T1000 (cell line): Measurements from ENCODE around the gene ESPN.

Experiments
- DNase-seq: peaks from one replicate; lab custom pipeline; 2025; ENCODE audit warnings: mixed read lengths; lab: John Stamatoyannopoulos, UW

ESPN gene

GRCh38 chr1:6497215-6497866 lies 72.8 kb downstream of the ESPN start:
- peak; percentile 43 for DNase-seq

- no peak for DNase-seq
Observed at GRCh38 chr1:6497867-6498575, 73.4 kb downstream of the ESPN start.

GRCh38 chr1:6498576-6499111 lies 74.1 kb downstream of the ESPN start:
- DNase-seq: no peak

DNA sequence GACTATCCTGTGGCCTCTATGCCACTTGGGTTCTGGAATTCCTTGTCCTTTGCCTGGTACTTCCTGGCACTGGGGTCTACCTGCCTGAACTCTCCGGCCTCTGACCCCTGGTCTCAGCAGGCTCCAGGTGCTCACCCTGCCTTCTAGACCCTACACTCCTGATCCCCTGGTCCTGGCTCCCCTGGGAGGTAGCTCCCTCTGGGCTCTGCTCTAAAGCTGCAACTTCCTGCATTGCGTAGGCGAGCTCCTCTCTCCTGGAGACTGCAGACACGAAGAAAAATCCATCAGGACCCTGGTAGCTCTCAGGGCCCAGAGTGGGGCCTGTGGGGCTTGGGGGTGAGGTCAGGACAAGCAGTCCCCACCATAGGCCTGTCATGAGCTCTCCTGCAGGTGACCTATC lies 74.7 kb downstream of the ESPN start:
- DNase-seq: no peak

GRCh38 chr1:6500544-6501278 lies 76.1 kb downstream of the ESPN start:
- DNase-seq: no peak

- DNase-seq: no peak
Observed at GRCh38 chr1:6501279-6501813, 76.8 kb downstream of the ESPN start.

DNA sequence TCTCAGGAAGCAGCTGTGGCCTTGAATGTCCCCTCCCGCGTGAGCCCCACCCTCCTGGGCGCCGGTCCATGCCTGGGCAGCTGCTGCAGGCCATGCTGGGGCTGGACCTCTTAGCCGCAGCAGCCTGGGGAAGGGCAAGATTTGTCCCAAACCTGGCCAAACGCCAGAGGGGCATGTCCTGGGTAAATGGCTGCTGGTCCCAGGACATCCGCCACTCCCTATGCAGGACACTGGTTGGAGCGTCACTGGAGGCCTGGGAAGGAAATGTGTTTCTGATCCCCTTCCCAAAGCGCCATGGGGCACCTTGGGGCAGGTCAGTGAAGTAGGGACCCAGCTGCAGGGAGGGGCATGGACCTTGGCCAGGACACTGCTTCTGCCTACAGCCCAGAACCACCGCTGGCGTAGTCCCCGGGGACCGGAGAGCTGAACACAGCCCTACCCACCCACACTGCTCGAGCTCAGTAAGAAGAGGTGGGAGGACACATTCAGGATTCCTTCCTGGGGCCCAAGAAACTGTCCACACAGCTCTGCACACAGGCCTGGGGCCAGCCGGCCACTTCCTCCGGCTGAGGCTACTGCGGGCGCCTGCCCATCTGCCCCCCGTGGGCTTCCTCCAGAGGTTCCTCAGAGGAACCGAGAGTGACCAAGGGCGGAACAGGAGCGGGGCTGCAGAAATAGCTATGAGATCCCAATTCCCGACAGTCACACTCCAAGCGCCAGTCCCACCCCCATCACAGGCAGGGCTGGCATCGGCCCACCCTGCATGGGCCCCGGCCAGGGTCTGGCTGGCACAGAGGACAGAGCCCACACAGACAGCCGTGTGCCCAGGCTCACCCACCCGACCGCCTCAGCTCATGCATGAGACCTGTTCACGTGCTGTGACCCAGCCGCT lies 77.7 kb downstream of the ESPN start:
- DNase-seq: no peak

DNA sequence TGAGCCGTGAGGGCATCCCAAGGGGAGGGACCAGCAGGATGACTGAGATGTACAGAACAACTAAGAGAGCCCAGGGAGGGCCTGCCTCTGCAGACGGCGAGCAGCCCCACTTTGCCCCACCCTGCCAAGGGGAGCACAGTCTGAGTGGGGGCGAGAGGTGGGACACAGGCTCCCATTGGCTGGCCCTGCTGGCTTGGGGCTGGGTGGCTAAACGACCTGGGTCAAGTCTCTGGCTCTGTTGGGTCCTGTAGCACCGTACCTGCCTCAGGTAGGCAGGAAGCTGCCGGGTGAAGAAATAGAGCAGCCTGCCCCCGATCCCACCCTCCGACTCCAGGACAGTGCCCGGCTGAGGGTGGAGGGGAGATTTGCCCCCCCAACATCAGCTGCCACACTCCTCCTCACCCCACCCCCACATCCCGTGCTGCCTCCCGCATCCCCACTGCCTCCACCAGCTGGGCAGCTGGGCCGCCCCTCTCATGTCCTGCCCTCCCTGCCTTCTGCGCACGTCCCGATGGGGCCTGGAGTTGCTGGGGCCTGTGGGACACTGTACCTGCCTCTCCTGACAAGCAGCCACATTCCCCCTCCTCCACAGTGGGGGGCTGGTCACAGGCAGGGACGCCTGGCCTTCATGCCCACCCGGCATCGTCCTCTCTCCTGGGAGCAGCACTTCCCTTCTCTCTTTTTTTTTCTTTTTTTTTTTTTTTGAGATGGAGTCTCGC lies 79.5 kb downstream of the ESPN start:
- no peak for DNase-seq

DNA sequence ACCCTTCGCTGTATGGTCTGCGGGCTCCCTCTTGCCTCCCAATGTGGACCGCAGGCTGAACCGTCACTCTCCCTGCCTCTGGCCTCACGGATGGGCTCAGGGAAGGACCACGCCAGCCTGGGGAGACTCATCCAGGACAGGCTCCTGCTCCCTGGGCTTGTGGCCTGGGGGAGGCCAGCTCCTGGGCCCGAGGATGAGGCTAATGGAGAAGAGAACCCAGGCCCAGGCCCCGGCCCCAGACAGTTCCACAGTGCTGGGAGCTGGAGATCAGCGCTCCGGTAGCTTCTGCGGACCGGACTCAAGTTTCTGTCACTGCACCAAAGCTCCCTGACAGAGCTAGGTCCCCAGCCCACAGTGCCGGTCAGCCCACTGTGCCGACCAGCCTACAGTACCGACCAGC lies 80.3 kb downstream of the ESPN start:
- no peak for DNase-seq

DNA sequence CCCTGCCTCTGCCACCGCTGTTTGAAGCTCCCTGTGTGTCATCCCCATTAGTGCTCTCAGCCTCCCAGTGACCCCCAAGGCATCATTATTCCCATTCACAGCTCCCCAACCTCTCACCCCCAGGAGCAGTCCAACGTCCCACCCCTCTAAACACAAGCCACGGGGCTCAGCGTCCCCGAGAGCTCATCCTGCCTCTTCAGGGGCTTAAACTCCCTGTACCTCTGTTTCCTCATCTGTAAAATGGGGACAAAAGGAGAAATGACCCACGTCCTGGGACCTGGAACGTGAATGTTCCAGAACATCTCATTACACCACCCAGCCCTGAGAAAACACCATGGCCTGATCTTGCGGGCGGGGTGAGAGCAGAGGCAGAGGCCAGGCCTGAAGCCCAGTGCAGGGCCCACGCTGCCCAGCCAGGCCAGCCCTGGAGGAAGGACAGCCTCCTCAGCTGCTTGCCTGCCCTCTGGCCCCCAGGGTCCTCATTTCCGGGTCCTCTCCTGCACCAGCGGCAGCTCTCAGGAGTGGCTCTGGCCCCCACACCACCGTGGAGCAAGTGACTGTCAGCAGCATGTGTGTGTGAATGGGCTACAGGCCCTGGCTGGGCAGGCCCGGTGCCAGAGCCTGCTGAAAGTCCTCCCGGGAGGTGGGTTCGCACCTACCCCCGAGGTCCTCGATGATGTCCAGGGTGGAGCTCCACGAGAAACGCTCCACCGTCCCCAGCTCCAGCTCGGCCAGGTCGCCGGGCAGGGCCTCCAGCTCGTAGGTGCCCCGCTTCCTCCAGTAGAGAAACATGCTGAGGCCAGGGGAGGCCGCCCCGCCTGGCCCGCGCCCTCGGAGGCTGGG lies 81.0 kb downstream of the ESPN start:
- no peak for DNase-seq

- DNase-seq: no peak
Observed at GRCh38 chr1:6506210-6507036, 81.8 kb downstream of the ESPN start.

DNA sequence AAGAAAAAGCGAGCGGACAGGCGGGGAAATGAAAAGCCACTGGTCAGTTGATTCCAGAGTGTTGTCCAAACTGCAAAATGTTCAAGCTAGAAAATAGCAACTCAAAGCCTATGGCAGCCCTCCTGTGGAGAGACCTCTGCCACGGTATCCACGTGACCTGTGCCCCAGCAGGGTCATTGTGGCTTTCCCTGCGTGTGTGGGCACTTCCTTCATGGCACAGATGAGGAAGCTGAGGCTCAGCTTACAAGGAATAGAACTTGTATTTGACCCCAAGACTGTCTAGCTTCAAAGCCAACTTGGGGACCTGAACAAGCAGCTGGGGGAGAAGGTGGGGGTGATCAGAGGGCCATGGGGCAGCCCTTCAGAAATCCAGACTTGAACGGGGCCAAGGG lies 82.5 kb downstream of the ESPN start:
- DNase-seq: no peak

- no peak for DNase-seq
Observed at GRCh38 chr1:6507461-6507911, 82.9 kb downstream of the ESPN start.

DNA sequence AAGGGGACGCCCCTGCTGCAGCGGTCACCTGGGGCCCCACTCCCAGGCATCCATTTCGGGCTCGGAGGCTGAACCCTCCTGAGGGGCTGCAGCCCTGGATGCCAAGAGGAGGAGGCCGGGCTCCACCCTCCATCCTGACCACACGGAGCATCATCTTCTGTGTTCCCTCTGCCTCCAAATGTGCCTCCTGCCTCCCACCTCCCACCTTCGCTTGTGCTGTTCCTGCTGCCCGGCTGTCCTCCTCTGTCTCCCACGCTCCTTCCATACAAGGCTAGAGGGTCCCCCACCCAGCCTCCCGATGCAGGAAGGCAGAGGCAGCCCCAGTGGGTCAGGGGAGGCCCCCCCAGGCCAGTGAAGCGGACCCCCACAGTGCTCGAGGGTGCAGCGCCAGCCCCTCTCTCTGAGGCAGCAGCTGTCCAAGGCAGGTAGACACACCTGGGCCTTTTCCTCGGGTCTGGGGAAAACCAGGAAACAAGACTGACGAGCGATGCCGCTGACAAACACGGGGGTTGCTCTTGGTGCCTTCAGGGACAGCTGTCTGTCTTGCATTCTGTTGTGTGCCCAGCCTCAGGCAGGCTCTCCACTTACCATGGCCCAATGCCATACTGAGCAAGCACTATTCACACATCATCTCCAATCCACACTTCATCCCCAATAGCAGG lies 83.7 kb downstream of the ESPN start:
- DNase-seq: no peak

GRCh38 chr1:6508816-6509189 lies 84.2 kb downstream of the ESPN start:
- DNase-seq: no peak

- no peak for DNase-seq
Observed at GRCh38 chr1:6509220-6509918, 84.8 kb downstream of the ESPN start.

GRCh38 chr1:6509919-6510291 lies 85.3 kb downstream of the ESPN start:
- no peak for DNase-seq

GRCh38 chr1:6510493-6510892 lies 85.9 kb downstream of the ESPN start:
- DNase-seq: no peak
